Astrocyte of the cerebellum (primary cell): ENCODE results near the gene C10orf120.

Experiments
- DNase-seq: peaks from one replicate; pipeline ENCODE4 v3.0.0-alpha.2; 2011; ENCODE audit warnings: low read depth
- H3K4me3 ChIP-seq: 2 replicates; pipeline ENCODE4 v1.5.1; 2011; ENCODE audit warnings: mild to moderate bottlenecking, low read depth, low read length, moderate library complexity
- in situ Hi-C: cut with HindIII; loops from 2 replicates; pipeline ENCODE4 v1.10.0; 2017; ENCODE audit warnings: low sequenced_read_pairs
- TF ChIP-seq, protein P1 (sequence below): IDR thresholded peaks from 2 replicates; pipeline ENCODE4 v1.5.1; 2012; ENCODE audit warnings: low read length, low read depth, moderate library complexity, mild to moderate bottlenecking; ENCODE audit errors: missing control alignments

Gene C10orf120

DNA sequence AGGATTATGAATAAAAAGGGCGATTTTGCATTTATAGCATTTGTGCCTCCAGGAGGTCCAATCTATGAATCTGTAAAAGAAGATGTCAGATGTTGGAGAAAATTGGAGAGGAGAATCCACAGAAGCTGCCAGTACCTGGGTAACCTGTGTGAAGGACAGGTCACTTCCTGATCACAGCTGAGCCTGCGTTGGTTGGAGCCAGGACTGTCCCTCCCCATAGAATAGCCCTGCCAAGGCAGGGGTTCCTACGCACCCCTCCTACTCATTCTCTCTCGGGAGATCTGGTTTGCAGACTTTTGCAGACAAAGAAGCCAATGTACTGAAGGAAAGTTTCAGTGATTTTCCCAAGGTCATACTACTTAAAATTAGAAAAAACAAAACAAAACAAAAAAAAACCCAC is 10.3 kb upstream of the C10orf120 start:
- no peak for DNase-seq
- H3K4me3 ChIP-seq = no peak overlapping the region
- TF ChIP-seq, protein P1, sequence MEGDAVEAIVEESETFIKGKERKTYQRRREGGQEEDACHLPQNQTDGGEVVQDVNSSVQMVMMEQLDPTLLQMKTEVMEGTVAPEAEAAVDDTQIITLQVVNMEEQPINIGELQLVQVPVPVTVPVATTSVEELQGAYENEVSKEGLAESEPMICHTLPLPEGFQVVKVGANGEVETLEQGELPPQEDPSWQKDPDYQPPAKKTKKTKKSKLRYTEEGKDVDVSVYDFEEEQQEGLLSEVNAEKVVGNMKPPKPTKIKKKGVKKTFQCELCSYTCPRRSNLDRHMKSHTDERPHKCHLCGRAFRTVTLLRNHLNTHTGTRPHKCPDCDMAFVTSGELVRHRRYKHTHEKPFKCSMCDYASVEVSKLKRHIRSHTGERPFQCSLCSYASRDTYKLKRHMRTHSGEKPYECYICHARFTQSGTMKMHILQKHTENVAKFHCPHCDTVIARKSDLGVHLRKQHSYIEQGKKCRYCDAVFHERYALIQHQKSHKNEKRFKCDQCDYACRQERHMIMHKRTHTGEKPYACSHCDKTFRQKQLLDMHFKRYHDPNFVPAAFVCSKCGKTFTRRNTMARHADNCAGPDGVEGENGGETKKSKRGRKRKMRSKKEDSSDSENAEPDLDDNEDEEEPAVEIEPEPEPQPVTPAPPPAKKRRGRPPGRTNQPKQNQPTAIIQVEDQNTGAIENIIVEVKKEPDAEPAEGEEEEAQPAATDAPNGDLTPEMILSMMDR = no peak
- in situ Hi-C loops = no loop called here

DNA sequence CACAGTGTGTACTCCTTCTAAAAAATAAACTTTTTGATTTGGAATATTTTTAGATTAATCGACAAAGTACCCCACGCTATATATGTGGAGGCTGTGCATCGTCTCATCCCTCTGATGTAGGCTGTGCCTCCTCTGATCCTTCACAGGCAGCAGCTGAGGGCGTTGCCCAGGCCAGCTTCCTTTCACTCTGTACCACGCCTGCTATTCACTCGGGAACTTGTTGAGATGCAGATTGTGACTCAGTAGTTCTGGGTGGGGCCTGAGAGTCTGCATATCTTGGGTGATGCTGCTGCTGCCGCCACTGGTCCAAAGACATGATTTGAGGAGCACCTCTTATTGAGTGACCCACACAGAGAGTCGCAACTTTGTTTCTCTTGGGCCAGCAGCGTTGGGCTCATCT is 7.9 kb upstream of the C10orf120 start:
- DNase-seq = no peak
- TF ChIP-seq, protein P1 = no peak
- H3K4me3 ChIP-seq = no peak overlapping the region
- in situ Hi-C loops = no loop called here

DNA sequence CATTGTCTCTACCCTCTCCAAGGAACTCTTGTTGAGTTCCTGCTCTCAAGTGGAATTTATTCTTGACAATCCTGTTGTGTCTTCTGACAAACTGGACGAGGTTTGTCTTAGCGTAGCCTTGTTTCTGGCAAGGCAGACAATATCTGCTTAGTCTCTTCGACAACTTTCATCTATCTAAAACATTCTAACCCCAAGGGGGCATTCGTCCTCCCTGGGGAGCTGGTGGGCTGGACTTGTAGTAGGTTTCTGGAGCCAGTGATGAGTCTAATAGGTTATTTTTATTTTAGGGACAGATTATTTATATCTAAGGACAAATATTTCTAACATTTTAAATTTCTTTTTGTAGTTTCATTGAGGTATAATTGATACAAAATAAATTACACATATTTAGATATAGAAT is 7.3 kb upstream of the C10orf120 start:
- H3K4me3 ChIP-seq = no peak overlapping the region
- DNase-seq = no peak
- TF ChIP-seq, protein P1 = no peak
- in situ Hi-C loops = no loop called here

DNA sequence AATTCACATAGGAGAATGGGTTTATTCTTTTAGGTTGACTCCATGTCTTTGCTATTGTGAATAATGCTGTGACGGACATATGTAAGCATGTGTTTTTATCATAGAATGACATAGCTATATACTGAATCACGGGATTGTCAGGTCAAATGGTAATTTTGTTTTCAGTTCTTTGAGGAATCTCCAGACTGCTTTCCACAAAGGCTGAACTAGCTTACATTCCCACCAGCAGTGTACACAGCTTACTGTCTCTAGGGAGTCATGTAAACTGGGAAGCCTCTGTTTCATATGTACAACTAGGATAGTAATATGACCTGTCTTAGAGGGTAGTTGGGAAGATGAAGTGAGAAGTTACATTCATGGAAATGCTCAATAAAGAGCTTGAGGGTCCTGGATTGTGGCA is 6.8 kb upstream of the C10orf120 start:
- TF ChIP-seq, protein P1 = no peak
- H3K4me3 ChIP-seq = no peak overlapping the region
- no peak for DNase-seq
- in situ Hi-C loops = no loop called here

DNA sequence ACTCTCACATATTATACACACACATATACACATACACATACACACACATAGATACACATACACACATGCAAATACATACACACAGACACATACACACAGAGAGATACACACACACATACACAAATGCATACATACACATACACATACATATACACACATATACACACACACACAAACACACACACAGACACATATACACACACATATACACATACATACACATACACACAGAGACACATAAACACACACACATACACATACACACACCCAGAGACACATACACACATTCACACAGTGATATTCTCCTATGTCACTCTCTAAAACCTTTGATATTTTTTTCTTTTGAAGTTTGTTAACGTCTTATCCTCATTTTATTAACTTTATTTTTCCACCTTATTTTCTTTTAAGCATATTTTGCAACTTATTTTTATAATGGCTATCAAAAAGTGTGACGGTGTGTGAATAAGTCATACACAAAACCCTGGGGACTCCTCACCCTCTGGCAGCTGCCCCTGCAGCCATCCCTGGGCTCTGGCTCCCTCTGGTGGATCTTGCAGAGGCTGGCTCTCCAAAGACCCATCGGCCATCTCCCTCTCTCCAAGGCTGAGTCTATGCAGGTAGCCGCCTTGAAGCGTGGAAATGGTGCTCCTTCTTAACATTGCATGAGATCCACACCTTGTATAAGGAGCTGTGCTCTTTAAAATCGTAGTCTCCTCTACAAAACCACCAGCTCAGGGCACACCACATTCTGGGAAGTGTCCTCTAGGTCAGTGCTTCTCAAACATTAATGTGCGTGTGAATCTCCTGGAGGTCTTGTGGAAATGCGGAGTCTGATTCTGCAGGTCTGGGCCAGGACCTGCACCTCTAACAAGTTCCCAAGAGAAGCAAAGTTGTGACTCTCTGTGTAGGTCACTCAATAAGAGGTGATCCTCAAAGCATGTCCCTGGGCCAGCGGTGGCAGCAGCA is 4.1 kb upstream of the C10orf120 start:
- in situ Hi-C loops = no loop called here
- no peak overlapping the region for H3K4me3 ChIP-seq
- DNase-seq = peak; percentile 18
- TF ChIP-seq, protein P1 = peak; percentile 94

DNA sequence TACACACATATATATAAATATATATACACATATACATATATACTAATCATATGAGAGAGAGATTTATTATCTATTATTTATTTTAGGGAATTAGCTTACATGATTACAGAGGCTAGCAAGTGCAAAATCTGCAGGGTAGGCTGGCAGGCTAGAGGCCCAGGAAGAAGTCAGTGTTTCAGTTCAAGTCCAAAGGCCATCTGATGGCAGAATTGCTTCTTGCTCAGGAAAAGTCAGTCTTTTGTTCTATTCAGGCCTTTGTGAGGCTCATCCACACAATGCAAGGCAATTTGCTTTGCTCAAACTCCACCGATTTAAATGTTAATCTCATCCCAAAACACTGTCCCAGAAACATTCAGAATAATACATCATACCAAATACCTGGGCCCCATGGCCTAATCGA is 2.6 kb upstream of the C10orf120 start:
- no peak overlapping the region for H3K4me3 ChIP-seq
- in situ Hi-C loops = no loop called here
- DNase-seq = no peak
- TF ChIP-seq, protein P1 = no peak
